IPS-NIHi7 (cell line): ENCODE measurements around the gene LYPLAL1.
"Not testable (repeated sequence)": the region's sequence is repeated elsewhere in the genome, so short reads cannot be mapped to it uniquely, and the experiment has no call there.

Experiments used
- DNase-seq: peaks from one replicate; pipeline ENCODE4 v3.0.0; 2012; ENCODE audit warnings: mixed read lengths; ENCODE audit errors: extremely low spot score

Gene LYPLAL1

GRCh38 chr1:219163401-219163954 lies 10.2 kb upstream of the LYPLAL1 start:
- no peak for DNase-seq

GRCh38 chr1:219171192-219171935 lies 2.3 kb upstream of the LYPLAL1 start:
- no peak for DNase-seq

- DNase-seq = no peak
Observed at GRCh38 chr1:219172821-219173220, 857 bp upstream of the LYPLAL1 start.

DNA sequence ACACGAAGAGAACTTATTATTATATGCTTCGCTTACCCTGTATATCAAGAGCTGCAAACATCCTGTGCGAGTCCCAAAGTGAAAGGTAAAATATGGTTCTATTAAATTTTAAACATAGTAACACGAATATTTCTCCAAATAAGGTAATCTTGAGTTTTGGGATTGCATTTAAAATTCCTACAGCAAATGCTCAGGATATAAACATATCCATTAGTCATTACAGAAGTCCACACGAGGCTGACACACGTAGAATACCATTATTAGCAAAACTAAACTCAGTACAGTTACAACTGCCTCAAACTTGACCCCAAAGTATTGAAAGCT lies 282 bp upstream of the LYPLAL1 start:
- DNase-seq = no peak

GRCh38 chr1:219174460-219175211 lies 958 bp downstream of the LYPLAL1 start:
- peak; percentile 24 for DNase-seq

- DNase-seq = no peak
Observed at GRCh38 chr1:219175212-219175564, 1.5 kb downstream of the LYPLAL1 start.

- no peak for DNase-seq
Observed at GRCh38 chr1:219176168-219176567, 2.5 kb downstream of the LYPLAL1 start.

DNA sequence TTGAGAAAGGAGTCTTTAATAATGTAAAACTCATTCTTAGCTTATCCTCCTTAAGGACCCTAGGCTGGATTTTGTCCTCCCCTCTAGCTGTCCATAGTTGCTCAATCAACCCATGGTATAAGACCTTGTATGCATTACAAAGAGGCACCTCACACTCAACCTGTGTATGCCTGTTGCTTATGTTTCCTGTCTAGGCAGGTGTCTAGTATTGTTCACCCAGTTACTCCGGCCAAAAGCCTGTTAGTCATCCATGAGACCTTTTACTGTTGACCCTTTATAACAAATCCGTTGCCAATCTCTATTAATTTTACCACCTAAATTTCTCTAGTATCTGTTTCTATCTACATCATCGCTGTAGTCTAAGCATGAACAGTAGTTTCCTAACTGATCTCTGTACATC lies 3.7 kb downstream of the LYPLAL1 start:
- DNase-seq = no peak

DNA sequence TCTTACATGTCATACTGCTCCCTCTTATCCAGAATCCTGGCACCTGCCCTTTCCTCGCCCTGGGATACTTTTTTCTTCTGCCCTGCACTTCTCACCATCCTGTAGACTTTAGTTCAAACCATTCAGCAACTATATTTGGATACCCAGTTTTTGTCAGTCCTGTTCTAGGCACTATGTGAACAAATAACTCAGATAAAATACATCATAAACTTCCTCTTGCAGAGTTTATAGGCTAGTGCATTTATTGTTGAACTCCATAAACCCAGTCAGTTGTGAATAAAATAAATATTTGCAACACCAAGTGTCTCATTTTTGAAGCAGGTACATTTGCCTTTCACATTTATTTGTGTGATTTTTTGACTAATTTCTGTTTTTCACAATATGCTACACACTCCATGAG lies 4.3 kb downstream of the LYPLAL1 start:
- DNase-seq = no peak

DNA sequence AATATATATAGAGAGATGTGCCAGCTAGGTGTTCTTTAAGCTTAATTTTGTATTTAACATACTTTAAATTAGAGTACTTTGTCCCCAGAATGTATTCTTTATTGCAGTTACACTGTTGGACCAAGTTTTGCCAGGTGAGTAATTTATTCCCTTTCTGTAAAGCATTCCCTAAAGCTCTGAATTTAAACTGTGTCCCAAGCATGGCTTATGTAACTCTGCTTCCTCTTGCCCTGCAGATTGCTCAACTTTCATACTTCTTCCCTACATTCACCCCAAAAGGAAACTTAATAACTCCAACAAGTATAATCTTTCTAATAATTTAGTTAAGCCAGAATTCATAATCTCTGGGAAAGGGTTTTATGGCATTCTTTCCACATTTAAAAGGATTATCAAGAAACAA lies 5.6 kb downstream of the LYPLAL1 start:
- no peak for DNase-seq

- no peak for DNase-seq
Observed at GRCh38 chr1:219184337-219184736, 10.7 kb downstream of the LYPLAL1 start.

GRCh38 chr1:219185486-219186117 lies 11.9 kb downstream of the LYPLAL1 start:
- DNase-seq = no peak

DNA sequence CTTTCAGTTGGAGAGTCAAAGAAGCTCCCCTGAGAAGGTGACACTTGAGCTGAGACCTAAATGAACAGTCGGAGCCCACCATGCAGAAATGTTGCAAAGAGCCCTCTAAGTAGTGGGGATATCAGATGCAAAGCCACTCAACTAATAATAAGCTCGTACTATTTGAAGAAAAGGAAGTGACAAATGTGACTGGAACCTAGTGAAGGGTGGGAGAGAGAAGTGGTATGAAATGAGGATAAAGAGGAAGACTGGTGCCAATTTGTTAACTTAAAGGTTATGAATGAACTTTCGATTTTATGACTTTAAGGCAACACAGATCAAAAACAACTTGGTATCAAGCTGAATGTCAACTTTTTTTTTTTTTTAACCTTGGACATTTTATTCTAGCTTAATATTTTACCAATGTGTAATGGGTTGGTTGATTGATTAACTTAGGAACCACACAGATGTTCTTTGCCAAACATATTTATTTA lies 14.7 kb downstream of the LYPLAL1 start:
- DNase-seq = no peak

- no peak for DNase-seq
Observed at GRCh38 chr1:219189021-219189824, 15.5 kb downstream of the LYPLAL1 start.

GRCh38 chr1:219189952-219190351 lies 16.3 kb downstream of the LYPLAL1 start:
- DNase-seq = no peak

- DNase-seq = no peak
Observed at GRCh38 chr1:219190605-219191004, 16.9 kb downstream of the LYPLAL1 start.

DNA sequence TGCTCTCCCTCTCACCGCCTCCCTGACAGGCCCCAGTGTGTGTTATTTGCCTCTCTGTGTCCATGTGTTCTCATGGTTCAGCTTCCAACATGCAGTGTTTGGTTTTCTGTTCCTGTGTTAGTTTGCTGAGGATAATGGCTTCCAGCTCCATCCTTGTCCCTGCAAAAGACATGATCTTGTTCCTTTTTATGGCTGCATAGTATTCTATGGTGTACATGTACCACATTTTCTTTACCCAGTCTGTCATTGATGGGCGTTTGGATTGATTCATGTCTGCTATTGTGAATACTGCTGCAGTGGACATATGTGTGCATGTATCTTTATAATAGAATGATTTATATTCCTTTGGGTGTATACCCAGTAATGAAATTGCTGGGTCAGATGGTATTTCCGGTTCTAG lies 22.2 kb downstream of the LYPLAL1 start:
- DNase-seq = not testable (repeated sequence)

GRCh38 chr1:219201656-219202055 lies 28.0 kb downstream of the LYPLAL1 start:
- no peak for DNase-seq

DNA sequence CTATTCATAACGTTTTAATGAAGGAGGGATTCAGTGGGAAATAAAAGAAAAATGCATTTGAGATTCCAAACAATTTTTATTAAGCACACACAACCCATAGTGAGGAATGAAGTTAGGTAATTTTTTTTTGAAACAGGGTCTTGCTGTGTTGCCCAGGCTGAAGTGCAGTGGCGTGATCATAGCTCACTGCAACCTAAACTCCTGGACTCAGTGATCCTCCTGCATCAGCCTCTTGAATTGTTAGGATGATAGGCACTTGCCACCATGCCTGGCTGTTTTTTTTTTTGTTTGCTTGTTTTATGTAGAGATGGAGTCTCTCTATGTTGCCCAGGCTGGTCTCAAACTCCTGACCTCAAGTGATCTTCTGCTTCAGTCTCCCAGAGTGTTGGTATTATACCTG lies 28.9 kb downstream of the LYPLAL1 start:
- no peak for DNase-seq

GRCh38 chr1:219206350-219206749 lies 32.7 kb downstream of the LYPLAL1 start:
- no peak for DNase-seq

DNA sequence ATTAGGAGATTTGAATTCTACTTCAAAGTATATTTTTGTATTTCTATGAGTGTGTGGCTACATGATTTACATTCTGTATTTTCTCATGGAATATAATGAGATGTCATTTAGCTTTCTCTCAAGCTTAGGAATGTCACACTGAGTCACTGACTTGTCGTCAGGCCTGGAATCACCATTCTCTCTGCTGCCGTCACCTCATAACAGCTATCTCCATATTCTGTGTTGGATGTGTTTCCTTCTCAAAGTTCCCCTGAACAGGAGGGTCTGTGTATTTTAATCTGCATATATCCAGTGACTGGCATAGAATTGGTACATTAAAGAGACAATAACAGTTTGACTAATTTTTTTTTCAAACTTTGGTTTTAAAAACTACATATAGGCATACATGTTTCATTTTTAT lies 35.9 kb downstream of the LYPLAL1 start:
- DNase-seq = no peak

- DNase-seq = no peak
Observed at GRCh38 chr1:219210067-219210466, 36.4 kb downstream of the LYPLAL1 start.
